ENCODE results near the gene CEP350. TPM values are rescaled to one million over a fixed set of nuclear protein-coding genes. Genes with fewer than 3 reads are reported as not detected.

CEP350 gene
- total and polyA plus RNA-seq, 2 of the 4 experiments (the other 2 are of a cell fraction) = 5.0 to 36.4 TPM

DNA sequence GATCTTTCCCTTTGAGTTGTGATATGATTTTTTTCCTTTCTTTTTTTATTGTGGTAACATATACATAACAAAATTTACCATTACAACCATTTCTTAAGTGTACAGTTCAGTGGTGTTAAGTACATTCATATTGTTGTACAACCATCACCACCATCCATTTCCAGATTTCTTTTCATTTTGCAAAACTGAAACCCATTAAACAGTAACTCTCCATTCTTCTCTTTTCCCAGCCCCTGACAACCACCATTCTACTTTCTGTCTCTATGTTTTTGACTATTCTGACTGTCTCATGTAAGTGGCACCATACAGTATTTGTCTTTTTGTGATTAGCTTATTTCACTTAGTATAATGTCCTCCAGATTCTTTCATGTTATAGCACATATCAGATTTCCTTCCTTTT is 30.3 kb downstream of the CEP350 start:
- no peak overlapping the region for H3K4me3 ChIP-seq (ENCODE audit: insufficient read depth, low read depth, low read length)
- no peak overlapping the region for H3K9ac ChIP-seq (ENCODE audit: low read depth, low read length)
- no peaks in the 10 kb centered on the region for H3K27me3 ChIP-seq (ENCODE audit: control insufficient read depth, insufficient read depth, low read length)
- no peak overlapping the region for H3K27ac ChIP-seq (ENCODE audit: insufficient read depth, low read length)
- H3K9me3 ChIP-seq (ENCODE audit: control insufficient read depth, insufficient read depth, low read length) = no peaks in the 10 kb centered on the region
- peaks cover 16% of the 10 kb centered on the region; the same call in 1 of the 2 replicates for H4K20me1 ChIP-seq (ENCODE audit: insufficient read depth, low read length)
- H4K91ac ChIP-seq (ENCODE audit: insufficient read depth, low read depth, low read length) = no peak overlapping the region
- H3K36me3 ChIP-seq (ENCODE audit: control insufficient read depth, insufficient read depth, low read length) = peaks cover 7% of the 10 kb centered on the region
- no peaks in the 10 kb centered on the region for H3K4me1 ChIP-seq (ENCODE audit: control insufficient read depth, insufficient read depth, low read length)
- H2AFZ ChIP-seq (replicated peaks; ENCODE audit: low read length, poor library complexity) = no peak overlapping the region
- H4K5ac ChIP-seq (ENCODE audit: low read depth, low read length) = no peak overlapping the region
- H3K79me1 ChIP-seq (ENCODE audit: low read depth in 1 of 2, low read length in 2 of 2) = peaks cover 32 to 40% of the 10 kb centered on the region in 2 experiments
- dilution Hi-C loops (cut with HindIII; ENCODE audit: low sequenced_read_pairs, unreplicated experiment) = no loop called here
- no peak overlapping the region for H3K23ac ChIP-seq (ENCODE audit: low read depth, low read length)
- no peak overlapping the region for H3K56ac ChIP-seq (ENCODE audit: extremely low read depth, insufficient read depth, low read length)
- H3K9me1 ChIP-seq (ENCODE audit: insufficient read depth, low read length) = 0 out of 2 replicates have a peak, but pooled peaks cover 3% of the 10 kb centered on the region
- no peak overlapping the region for H3K4me2 ChIP-seq (ENCODE audit: low read depth, low read length)
- no peak overlapping the region for H2BK5ac ChIP-seq (ENCODE audit: low read depth, low read length, poor library complexity, severe bottlenecking)
- H2BK20ac ChIP-seq (ENCODE audit: low read depth, low read length) = no peak overlapping the region
- no peak overlapping the region for H2BK120ac ChIP-seq (ENCODE audit: low read depth, low read length)
- TF ChIP-seq NFE2L2 (IDR thresholded peaks at IDR 0.05; ENCODE audit: low read depth, low read length) = no peak
- H2AK5ac ChIP-seq (ENCODE audit: low read depth, low read length) = no peak overlapping the region
- no peak overlapping the region for H4K8ac ChIP-seq (ENCODE audit: low read depth in 2 of 2, low read length in 2 of 2)
- in situ Hi-C loops (cut with MboI; ENCODE audit: low sequenced_read_pairs) = no loop called here
- DNase-seq = no peak
- no peak overlapping the region for H3K14ac ChIP-seq (replicated peaks; ENCODE audit: low read depth, low read length)
- ChIA-PET CTCF (no interaction called here), POLR2A (ENCODE audit: unreplicated experiment) (no interaction called here)
- no peak overlapping the region for H3K4ac ChIP-seq (ENCODE audit: low read depth, low read length)
- H2AK9ac ChIP-seq (replicated peaks; ENCODE audit: low read depth, low read length, poor library complexity) = no peak overlapping the region
- intact Hi-C loops (cut with micrococcal nuclease) = no loop called here
- no TSS peak for BruUV-seq (replicated peaks)
- H3K18ac ChIP-seq (ENCODE audit: low read depth, low read length) = no peak overlapping the region
- no peak for ATAC-seq (ENCODE audit: low read depth)
- H2BK15ac ChIP-seq (ENCODE audit: low read depth, low read length) = no peak overlapping the region
